VCaP (cell line): Measurements from ENCODE around the gene INTS11.

Experiments
- H3K27ac ChIP-seq: fragments of 450-650 bp; 2 replicates; pipeline ENCODE4 v1.5.1; 2017
- CTCF ChIP-seq: fragments of 450-650 bp; conservative IDR thresholded peaks from 2 replicates; pipeline ENCODE4 v1.5.1; 2017; ENCODE audit warnings: mild to moderate bottlenecking, moderate library complexity

INTS11 gene

GRCh38 chr1:1310476-1311053 is 13.9 kb downstream of the INTS11 start:
- no peak for TF ChIP-seq CTCF
- H3K27ac ChIP-seq = peak overlapping the region; percentile 96

- TF ChIP-seq CTCF = no peak
Observed at GRCh38 chr1:1310109-1310385, 14.4 kb downstream of the INTS11 start.

GRCh38 chr1:1309251-1310108 is 15.0 kb downstream of the INTS11 start:
- H3K27ac ChIP-seq = peak overlapping the region; percentile 96
- no peak for TF ChIP-seq CTCF

More at GRCh38 chr1:1310109-1310385, 14.4 kb downstream of the INTS11 start:
- H3K27ac ChIP-seq = peak overlapping the region; percentile 96

GRCh38 chr1:1308756-1309250 is 15.7 kb downstream of the INTS11 start:
- H3K27ac ChIP-seq = peak overlapping the region; percentile 96
- TF ChIP-seq CTCF = no peak

GRCh38 chr1:1307923-1308755 is 16.3 kb downstream of the INTS11 start, which contains the start of the genes ACAP3 and PUSL1:
Gene ACAP3, minus strand, starts transcription at chr1:1307930. Its CDS starts 115 bp downstream, at chr1:1307815.
Gene PUSL1, plus strand, starts transcription at chr1:1308597. Its CDS starts 47 bp downstream, at chr1:1308644.
- H3K27ac ChIP-seq = peak within 1 kb of the TSS; percentile 96
- no peak for TF ChIP-seq CTCF

- H3K27ac ChIP-seq = peak overlapping the region; percentile 96
- no peak for TF ChIP-seq CTCF
Observed at GRCh38 chr1:1307261-1307922, 17.1 kb downstream of the INTS11 start.
